ENCODE results near the gene NUP93. TPM values are rescaled to one million over a fixed set of nuclear protein-coding genes. Genes with fewer than 3 reads are reported as not detected.
"Not testable (repeated sequence)": the region's sequence is repeated elsewhere in the genome, so short reads cannot be mapped to it uniquely, and the experiment has no call there.

Gene NUP93
- total RNA-seq, 4 donors from 2014 or later: 12.9 to 30.7 (median 23.0) TPM

DNA sequence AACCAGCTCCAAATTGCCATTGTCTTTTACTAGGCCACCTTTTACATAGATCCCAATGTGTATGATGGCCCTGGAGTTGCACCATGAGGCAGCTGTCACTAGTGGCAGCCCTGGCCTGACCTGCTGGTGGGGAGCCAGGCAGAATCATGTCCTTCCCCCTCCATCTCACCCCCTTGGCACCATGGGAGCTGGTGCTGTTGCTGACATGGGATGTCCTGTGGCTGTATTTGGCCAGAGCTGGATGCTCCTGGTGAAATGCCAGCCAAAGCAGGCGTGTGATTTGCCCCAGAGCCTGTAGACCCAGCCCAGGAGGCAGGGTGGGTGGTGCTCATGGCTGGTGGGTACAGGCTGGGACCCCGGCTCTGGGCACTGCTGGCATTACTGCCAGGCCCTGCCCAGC lies 153.7 kb downstream of the NUP93 start:
- DNase-seq: no peak
- H3K27me3 ChIP-seq: no peaks in the 10 kb centered on the region
- TF ChIP-seq POLR2A (IDR thresholded peaks at IDR 0.05): no peak
- TF ChIP-seq, protein P1, sequence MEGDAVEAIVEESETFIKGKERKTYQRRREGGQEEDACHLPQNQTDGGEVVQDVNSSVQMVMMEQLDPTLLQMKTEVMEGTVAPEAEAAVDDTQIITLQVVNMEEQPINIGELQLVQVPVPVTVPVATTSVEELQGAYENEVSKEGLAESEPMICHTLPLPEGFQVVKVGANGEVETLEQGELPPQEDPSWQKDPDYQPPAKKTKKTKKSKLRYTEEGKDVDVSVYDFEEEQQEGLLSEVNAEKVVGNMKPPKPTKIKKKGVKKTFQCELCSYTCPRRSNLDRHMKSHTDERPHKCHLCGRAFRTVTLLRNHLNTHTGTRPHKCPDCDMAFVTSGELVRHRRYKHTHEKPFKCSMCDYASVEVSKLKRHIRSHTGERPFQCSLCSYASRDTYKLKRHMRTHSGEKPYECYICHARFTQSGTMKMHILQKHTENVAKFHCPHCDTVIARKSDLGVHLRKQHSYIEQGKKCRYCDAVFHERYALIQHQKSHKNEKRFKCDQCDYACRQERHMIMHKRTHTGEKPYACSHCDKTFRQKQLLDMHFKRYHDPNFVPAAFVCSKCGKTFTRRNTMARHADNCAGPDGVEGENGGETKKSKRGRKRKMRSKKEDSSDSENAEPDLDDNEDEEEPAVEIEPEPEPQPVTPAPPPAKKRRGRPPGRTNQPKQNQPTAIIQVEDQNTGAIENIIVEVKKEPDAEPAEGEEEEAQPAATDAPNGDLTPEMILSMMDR (IDR thresholded peaks at IDR 0.05 in 4 of 5, conservative IDR thresholded peaks at IDR 0.05 in 1 of 5): no peak
- no peak overlapping the region for H3K27ac ChIP-seq
- no peaks in the 10 kb centered on the region for H3K9me3 ChIP-seq
- intact Hi-C loops (cut with DNase I; ENCODE audit: low total_unique reads) (no loop called here), in situ Hi-C loops (cut with MboI; ENCODE audit: low sequenced_read_pairs in 4 of 4) (no loop called here)
- no peak overlapping the region for H3K4me3 ChIP-seq
- no peak for ATAC-seq
- no peaks in the 10 kb centered on the region for H3K4me1 ChIP-seq
- H3K36me3 ChIP-seq: no peaks in the 10 kb centered on the region

DNA sequence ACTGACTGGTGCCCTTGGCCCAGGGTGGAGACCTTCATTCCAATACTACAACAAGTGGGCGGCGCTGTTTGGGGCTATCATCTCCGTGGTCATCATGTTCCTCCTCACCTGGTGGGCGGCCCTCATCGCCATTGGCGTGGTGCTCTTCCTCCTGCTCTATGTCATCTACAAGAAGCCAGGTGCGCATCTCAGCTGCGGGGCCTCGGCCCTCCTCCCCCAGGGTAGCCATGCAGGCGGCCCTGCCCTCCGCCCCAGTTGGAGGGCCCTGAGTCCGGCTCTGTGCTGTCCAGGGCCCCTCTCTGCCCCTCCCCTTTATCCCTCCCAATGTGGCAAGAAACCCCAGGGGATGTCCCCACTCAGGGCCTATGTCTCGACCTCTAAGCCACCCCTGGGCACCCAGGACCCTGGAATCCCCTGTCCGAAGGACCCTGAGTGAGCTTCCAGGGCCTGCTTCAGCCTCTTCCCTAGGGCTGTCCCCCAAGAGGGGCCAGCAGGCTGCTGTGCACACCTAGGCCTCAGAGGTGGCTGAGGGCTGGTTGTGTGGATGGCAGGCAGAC lies 154.2 kb downstream of the NUP93 start:
- Histone ChIP-seq H3K36me3 (no peaks in the 10 kb centered on the region), H3K4me1 (no peaks in the 10 kb centered on the region), H3K9me3 (no peaks in the 10 kb centered on the region), H3K4me3 (no peak overlapping the region), H3K27me3 (no peaks in the 10 kb centered on the region), H3K27ac (no peak overlapping the region)
- no peak for TF ChIP-seq POLR2A (IDR thresholded peaks at IDR 0.05)
- TF ChIP-seq, protein P1 (IDR thresholded peaks at IDR 0.05 in 4 of 5, conservative IDR thresholded peaks at IDR 0.05 in 1 of 5): no peak
- ATAC-seq (no peak), DNase-seq (no peak)
- in situ Hi-C loops (cut with MboI; ENCODE audit: low sequenced_read_pairs in 4 of 4) (no loop called here), intact Hi-C loops (cut with DNase I; ENCODE audit: low total_unique reads) (no loop called here)

DNA sequence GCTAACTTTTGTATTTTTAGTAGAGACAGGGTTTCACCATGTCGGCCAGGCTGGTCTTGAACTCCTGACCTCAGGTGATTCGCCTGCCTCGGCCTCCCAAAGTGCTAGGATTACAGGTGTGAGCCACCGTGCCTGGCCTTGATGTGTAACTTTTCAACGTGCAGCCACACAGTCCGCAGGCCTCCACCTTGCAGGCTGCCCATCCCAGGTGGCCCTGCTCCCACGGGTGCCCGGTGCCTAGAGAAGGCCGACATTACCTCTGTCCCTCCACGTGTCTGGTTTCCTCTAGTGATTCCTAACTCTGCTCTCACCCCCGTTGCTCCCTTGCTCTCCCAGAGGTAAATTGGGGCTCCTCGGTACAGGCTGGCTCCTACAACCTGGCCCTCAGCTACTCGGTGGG lies 155.0 kb downstream of the NUP93 start:
- H3K27ac ChIP-seq; H3K9me3 ChIP-seq; ATAC-seq; intact Hi-C loops (cut with DNase I; ENCODE audit: low total_unique reads); H3K4me1 ChIP-seq; DNase-seq; H3K36me3 ChIP-seq; in situ Hi-C loops (cut with MboI; ENCODE audit: low sequenced_read_pairs in 4 of 4); H3K27me3 ChIP-seq; H3K4me3 ChIP-seq: not testable (repeated sequence)

DNA sequence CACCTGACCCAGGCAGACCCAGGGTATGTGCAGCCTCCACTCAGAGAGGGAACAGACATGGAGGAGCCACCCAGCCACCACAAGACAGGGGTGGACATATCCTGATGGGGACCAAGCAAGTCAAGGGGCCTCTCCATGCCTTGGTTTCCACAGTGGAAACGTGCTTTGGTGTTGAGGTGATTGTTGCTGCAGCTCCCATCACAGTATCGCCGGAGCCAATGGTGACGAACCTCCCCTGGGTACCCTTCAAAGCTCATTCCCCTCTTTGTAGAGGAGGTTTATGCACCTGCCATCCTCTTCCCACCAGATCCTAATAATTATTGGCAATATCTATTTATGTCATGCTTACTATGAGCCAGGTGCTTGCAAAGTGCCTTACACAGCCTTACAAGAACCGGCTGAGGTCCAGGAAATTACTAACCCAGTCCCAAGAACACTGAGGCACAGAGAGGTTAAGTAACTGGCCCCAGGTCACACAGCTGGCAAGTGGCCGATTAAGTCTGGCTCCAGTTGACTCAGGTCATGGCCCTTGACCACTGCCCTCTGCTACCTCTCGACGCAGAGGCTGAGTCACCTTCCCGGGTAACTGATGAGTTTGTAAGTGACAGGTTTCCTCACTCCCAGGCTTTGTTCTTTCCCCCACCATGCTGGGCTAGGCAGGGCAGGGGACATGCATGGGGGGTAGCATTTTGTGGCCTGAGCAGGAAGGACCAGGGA lies 155.7 kb downstream of the NUP93 start:
- TF ChIP-seq, protein P1 (IDR thresholded peaks at IDR 0.05 in 4 of 5, conservative IDR thresholded peaks at IDR 0.05 in 1 of 5): no peak
- TF ChIP-seq POLR2A (IDR thresholded peaks at IDR 0.05): no peak
- no peak for DNase-seq
- no peaks in the 10 kb centered on the region for H3K27me3 ChIP-seq
- H3K4me1 ChIP-seq: no peaks in the 10 kb centered on the region
- H3K9me3 ChIP-seq: no peaks in the 10 kb centered on the region
- no peaks in the 10 kb centered on the region for H3K36me3 ChIP-seq
- intact Hi-C loops (cut with DNase I; ENCODE audit: low total_unique reads): no loop called here
- no peak for ATAC-seq
- no peak overlapping the region for H3K4me3 ChIP-seq
- in situ Hi-C loops (cut with MboI; ENCODE audit: low sequenced_read_pairs in 4 of 4): no loop called here
- H3K27ac ChIP-seq: no peak overlapping the region

DNA sequence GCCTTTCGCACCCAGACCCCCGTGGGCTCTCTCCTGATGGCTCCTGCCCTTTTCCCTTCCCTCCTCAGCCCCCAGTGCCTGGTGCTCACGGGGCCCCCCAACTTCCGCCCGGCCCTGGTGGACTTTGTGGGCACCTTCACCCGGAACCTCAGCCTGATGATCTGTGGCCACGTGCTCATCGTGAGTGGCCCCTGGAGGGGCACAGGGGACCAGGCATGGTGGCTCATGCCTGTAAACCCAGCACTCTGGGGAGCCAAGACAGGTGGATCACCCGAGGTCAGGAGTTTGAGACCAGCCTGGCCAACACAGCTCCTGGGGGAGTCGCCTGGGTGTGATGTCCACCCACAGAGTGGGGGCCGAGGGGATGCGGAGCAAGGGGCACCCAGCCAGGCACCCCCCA lies 156.4 kb downstream of the NUP93 start:
- no peak overlapping the region for H3K27ac ChIP-seq
- no peak for ATAC-seq
- H3K4me3 ChIP-seq: no peak overlapping the region
- no peak for DNase-seq
- no peaks in the 10 kb centered on the region for H3K9me3 ChIP-seq
- no peaks in the 10 kb centered on the region for H3K36me3 ChIP-seq
- in situ Hi-C loops (cut with MboI; ENCODE audit: low sequenced_read_pairs in 4 of 4): no loop called here
- intact Hi-C loops (cut with DNase I; ENCODE audit: low total_unique reads): no loop called here
- no peaks in the 10 kb centered on the region for H3K4me1 ChIP-seq
- no peaks in the 10 kb centered on the region for H3K27me3 ChIP-seq
- TF ChIP-seq, protein P1 (IDR thresholded peaks at IDR 0.05 in 4 of 5, conservative IDR thresholded peaks at IDR 0.05 in 1 of 5): no peak
- TF ChIP-seq POLR2A (IDR thresholded peaks at IDR 0.05): no peak
